Stimulated activated CD8-positive, alpha-beta memory T cell treated with anti-CD3 and anti-CD28 coated beads, Interleukin-4, amount 100 ng/mL, for 1 hour (primary cell): Measurements from ENCODE around the gene DDX53.

Experiments used
- DNase-seq, 2 donors: peaks; one replicate each; pipeline ENCODE4 v3.0.0-alpha.2; 2020; ENCODE audit warnings: low read depth in 2 of 2, low spot score in 1 of 2

Gene DDX53

DNA sequence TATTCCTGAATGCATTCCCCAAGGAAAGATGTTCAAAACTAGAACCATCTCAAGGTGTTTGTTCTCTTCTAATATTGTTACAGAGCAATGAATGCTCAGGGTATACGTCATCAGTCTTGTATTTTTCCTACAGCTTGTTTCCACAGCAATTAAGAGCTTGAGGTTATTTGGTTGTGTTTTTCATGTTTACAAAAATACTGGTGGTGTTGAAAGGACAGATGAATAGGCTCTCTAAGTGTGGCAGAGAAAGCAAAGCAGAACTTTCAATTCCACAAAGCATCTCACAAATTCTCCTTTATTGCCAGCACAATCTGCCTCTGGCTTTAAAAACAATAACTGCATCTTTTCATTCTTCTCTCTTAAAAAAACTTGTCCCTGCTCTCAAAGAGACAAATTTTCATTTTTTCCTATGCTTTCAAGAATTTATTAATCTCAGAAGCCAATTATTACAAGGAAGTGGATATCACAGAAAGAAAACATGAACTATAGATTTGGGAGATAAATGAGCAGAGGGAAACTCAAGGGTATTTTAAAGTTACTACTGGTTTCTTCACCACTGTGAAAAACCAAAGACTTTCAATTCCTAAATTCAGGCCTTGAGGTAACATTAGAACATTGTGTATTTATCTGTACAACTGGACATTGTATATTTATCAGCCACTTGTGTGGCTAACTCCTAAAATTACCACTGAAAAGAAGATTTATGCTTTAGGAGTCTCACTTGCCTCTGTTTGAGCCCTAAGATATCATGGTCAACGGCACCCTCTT, 49.2 kb downstream of the DDX53 start:
- DNase-seq, result no peak

GRCh38 chrX:23052324-23052723, 52.6 kb downstream of the DDX53 start:
- DNase-seq, result no peak
